HG03159 (cell line): ENCODE results near the gene PIGM.

Experiments used
- ATAC-seq: cut with Tn5 transposase; IDR thresholded peaks from one replicate; pipeline ENCODE4 v1.9.1; 2021; ENCODE audit warnings: mild to moderate bottlenecking, moderate library complexity; ENCODE audit not compliant: unreplicated experiment

The PIGM gene

DNA sequence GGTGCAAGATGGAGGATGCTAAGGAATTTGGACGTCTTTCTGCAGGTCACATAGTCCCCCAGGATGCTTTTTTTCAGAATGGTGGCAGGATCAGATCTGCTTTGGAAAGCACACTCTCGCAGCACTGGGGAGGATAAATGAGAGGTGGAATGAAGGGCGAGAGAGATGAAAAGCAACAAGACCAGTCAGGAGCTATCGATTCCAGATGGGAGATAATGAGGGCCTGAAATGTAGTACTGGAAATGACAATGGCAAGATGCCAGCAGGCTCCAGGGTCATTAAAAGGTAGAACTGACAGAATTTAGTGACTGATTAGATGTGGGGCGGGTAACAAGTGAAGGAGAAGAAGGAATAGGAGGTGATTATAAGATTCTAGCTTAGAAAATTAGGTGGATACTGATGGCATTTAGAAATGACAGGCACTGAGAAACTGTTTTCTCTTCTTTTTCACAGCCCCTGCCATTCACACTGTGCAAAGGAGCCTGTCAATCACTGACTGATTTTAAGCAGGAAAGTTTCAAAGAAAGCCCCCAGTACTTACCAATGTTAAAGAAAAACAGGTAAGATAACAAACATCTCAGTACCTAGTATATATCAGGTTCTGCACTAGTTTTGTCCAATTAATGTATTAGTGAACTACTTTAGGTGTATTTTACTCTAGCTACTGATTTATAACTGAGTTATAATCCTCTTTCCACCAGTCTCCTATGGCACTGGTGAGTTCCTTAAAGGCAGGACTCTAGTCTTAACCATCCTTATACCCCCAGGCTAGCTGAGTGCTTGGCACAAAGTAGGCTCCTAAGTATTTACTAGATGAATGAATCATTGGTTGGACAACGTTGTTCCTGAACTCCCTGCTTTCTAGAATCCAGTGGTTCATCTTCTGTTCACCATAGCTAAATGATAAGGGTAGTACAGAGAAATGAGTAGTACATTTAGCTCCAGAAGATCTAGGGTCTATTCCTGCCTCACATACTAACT is 9.2 kb downstream of the PIGM start:
- ATAC-seq, result no peak

DNA sequence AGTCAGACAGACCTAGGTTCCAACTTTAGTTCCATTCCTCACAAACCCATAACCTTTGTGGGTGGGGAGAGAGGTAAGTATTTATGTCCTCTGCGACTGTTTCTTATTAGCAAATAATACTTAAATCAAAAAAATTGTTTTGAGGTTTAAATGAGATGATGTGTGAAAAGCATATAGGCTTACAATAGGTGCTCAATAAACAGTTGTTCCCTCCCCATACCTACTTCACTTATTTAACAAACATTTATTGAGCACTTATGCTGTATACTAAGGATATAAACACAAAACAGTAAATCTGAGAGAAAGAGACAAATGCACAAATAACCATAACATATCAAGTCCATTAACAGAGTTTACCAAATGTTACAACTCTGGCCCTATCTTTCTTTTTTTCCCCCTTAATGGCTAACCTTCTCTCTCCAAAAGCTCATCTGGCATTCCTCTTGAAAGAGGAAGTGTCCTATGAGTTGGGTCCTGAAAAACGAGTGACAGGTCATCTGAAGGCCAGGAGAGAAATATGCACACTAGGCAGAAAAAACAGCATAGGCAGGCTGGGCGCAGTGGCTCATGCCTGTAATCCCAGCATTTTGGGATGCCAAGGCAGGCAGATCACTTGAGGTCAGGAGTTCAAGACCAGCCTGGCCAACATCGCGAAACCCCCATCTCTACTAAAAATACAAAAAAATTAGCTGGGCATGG is 10.3 kb downstream of the PIGM start:
- no peak for ATAC-seq

DNA sequence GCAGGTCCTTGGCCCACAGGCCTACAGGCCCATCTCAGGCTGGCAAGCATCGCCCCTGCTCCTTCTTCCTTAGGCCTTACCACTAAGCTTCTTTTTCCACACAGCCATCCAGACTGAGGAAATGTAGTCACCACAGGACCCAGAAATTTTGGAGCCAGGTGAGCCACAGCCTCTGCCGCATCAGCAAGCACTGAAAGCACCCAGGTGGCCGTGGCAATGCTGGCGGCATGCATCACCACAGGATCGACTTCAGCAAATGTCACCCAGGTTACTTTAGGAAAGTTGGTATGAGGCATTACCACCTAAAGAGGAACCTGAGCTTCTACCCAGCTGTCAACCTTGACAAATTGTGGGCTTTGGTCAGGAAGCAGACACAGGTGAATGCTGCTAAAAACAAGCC is 11.6 kb downstream of the PIGM start:
- no peak for ATAC-seq

DNA sequence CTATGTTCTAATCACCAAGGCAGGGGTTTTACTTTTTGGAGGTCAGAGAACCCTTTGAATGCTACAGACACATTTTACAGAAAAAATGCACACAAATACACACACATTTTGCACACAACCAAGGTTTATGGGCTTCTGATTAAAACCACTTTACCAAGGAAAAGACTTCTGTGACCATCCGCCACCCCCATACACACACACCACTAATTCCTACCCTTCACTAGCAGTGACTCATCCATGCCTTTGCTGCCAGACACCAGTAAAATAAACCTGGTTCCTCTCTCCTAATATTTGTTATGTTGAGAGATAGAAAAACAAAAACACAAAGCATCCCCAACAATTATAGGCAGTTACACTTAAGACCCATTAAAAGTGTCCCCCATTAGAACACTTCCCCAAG is 12.9 kb downstream of the PIGM start:
- no peak for ATAC-seq

DNA sequence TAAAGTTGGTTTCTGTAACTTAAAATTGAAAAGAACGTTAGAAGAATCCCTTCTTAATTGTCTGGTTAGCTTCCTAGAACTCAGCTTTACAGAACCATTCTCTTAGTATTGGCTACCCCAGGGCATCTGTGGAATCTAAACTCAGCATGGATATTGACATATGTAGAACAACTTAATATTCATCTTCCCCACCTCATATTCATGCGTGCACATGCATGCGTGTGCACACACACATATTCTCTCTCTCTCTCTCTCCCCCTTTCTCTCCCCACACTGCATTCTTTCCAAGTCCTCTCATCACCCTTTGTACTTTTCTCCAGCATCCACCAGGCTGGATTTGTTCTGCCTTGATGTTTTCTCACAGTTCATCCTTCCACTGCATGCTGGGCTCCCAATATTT is 13.4 kb downstream of the PIGM start:
- no peak for ATAC-seq

DNA sequence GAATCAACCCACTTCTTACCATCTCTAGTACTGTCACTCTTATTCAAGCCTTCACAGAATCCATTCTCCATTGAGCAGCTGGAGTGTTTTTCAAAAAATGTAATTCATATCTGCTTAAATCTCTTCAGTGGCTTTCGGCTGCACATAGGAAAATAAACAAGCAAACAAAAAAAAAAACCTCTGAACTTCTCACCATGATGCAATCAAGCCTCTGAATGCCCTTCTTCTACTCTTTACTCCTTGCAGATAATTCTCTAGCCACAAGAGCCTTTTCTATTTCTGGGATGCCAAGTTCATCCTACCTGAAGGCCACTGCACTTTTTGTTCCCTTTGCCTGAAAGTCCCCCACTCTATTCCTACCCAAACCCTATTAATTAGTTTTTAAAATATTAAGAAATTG is 14.2 kb downstream of the PIGM start:
- no peak for ATAC-seq

DNA sequence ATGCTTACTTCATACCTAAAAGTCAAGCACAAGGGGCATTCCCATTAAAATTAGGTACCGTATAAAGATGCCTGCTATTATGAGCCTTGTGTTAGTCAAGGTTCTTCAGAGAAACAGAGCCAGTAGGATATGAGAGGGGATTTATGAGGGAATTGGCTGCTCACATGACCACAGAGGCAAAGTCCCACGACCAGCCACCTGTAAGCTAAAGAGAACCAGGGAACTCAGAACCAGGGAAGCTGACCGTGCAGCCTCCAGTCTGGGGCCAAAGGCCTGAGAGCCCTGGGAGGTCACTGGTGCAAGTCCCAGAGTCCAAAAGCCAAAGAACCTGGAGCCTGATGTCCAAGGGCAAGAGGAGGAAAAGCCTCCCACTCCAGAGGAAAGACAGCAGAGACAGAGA is 20.0 kb downstream of the PIGM start:
- no peak for ATAC-seq

DNA sequence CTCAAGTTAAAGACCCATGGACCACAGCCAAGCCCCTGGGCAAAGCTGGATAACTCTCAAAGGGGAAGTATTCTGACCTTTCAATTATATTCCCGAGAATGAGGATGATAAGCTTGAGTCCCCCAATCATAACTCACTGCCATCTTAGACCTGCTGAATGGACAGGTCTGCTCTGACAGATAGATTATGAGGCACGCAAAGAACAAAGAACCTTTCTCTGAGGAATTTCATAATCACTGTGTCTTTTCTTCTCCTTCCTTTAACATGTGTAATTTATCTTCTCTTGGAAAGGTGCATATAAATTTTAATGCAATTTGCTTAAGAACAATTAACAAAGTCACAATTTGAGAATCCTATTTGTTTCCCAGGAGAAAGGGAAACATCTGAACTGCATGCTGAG is 22.0 kb downstream of the PIGM start:
- ATAC-seq, result no peak

DNA sequence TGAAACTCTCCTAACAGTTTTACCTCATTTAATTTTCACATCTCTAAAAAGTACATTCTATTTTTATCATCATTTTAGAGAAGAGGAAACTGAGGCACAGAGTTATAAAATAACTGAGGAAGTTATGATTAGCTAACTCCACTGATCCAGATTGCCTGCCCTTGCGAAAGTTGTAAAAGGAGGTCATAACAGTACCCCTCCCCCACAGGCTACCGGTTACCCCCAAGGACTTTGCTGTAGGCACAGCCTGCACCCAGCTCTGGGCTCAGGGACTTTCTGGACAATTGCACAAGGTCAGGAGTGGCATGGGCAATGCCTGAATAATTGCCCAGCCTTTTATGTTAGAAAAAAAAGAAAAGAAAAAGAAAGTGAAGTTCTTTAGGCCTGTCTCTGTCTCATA is 22.7 kb downstream of the PIGM start:
- ATAC-seq, result no peak

DNA sequence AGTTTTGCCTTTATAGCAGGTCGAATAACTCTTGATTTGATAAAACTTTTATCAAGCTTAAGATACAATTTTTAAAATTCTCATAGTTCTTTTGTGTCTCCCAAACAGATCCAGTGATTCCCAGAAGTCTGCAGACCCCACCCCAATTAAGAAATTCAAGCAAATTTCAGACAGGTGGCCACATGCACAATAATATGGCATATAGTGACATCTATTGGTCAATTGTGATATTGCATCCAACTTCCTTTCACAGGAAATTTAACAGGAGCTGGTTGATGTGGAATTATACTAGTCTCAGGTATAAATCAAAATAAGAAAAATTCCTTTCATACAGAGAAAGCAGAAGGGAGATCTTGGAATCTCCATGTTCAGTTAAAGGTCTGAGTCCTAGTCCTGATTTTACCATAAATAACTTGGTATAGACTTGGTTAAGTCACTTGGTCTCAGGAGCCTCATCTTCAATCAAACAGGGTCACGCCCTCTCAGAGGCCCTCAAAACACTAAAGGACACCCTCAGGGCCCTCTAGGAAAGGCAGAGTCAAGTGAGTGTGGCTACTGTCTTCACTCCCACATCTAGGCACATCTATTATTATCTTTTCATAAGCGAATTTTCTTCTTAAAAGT is 24.1 kb downstream of the PIGM start:
- ATAC-seq, result no peak

DNA sequence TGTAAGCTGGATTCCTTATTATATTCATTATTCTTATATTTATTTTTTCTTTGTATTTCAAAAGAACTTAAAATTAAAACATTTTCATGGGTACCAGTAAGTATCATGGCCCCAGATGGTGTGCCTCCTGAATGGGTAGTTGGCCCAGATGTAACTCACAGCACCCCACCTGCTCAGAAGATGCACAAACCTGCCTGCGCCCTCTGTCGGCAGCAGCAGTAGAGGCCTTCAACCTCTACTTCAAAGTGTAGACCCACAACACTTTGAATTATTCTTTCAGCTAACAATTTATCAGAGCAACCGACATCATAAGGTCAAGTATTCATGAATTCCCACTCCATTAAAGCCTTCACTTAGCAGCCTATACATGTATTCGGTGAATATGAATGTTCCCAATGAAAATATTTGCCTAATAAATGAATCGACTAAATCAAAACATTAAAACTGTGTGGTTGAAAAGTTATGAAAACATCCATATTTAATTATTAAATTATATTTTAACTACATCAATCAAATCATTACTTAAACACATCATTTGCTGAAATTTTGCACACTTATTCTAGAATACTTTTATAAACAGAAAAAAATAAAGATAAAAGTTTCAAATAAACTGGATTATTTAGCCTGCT is 25.4 kb downstream of the PIGM start:
- ATAC-seq, result peak; percentile 84

DNA sequence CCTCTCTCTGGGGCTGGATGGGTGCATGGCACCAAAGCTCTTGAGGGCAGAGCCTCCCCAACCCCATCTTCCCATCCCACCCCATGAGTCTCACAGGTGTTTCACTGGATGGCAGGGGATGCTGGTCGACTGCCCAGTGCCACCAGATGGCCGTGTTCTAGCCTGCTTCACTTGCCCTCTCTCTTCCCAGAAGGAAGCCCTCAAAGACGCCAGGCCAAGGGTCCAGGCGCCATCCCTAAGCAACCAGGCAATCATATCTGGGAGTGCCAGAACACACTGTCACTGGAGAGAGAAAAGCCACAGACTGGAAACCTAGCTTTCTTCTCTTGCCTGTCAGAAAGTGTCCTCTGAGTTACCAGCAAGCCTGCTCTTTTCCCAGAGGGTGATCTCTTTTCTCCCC is 26.7 kb downstream of the PIGM start:
- no peak for ATAC-seq

DNA sequence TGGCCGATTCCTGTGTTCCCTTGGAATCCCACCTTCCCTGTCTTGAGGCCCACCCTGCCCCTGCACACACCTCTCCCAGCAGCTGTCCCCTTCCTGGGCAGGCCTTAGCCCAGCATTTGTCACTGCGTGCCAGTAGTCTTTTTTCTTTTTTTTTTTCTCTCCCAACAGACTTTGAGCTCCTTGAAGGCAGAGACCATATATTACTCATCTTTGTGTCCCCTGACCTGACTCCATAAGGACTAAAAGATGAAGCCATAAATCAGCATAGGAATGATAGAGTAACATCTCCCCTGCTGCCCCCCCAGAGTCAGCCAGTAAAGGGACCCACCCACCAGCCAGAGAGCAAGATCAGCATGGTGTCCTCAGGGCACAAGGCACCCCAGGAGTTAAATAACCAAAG is 27.4 kb downstream of the PIGM start:
- no peak for ATAC-seq

DNA sequence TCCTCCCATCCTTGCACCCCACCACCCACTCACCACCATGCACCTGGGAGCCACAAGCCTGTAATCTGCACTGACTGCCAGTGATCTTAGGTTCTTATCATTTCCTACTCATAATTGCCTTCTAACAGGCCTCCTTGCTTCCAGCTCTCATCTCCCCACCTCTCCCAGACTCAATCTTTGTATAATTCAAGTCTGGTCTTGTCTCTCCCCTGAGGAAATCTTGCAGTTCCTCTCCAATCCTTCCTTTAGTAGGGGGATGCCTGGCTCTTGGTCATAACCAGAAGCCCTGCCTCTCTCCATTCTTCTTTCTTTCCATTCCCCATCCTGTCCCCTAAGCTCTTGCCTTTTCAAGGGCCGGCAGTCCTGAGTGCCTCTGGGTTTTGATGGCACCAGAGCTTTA is 27.8 kb downstream of the PIGM start:
- no peak for ATAC-seq

DNA sequence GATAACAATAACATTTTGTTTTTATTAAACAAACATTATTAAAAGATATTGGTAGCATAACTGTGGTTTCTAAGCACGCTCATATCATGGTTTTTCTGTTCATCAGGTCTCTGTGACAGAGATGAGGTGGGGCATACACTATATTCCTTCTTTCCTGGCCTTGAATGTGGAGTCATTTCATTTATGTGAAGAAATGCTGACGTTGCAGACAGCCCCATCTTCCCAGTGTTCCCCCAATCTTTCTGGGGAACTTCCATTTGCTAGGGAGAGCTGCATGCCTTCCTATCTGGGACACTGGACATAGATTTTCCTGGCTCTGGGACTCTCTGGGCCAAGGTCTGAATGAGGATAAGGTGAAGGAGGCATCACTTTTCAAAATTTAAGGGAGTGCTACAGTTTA is 30.4 kb downstream of the PIGM start:
- no peak for ATAC-seq

DNA sequence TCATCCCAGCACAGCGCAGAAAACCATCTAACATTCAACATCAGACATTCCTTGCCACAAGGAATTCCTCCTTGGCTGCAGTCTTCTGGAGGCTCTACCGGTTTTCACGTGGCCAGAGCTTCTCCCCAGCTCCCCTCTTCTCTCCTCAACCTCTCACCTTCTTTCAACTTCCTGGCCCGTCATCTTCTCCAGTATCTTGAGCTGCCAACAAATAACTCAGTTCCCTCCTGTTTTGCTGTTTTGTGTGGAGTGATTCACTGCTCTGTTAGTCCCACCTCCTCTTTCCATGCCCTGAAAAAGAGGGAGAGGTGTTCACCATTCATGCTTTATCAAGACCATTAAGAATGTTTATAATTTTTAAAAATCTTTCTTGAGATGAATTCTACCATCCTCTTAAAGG is 32.6 kb downstream of the PIGM start:
- ATAC-seq, result no peak

DNA sequence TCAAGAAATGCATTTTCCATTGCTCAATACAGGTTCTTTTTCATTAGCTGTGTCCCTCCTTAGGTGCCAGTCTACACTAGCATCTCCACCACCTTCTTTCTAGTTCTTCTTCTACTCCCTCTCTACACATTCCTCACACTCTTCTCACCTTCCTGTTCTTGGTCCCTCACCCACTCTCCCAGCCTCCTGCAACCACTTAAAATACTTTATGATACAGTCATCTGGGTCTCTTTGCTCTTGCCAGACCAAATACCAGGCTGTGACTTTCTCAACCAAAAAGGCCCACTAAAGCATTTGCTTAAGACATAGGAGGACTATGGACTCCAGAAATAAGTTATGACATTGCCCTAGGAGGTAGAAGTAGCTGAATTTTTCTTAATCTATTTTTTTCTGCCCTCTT is 35.1 kb downstream of the PIGM start:
- no peak for ATAC-seq

DNA sequence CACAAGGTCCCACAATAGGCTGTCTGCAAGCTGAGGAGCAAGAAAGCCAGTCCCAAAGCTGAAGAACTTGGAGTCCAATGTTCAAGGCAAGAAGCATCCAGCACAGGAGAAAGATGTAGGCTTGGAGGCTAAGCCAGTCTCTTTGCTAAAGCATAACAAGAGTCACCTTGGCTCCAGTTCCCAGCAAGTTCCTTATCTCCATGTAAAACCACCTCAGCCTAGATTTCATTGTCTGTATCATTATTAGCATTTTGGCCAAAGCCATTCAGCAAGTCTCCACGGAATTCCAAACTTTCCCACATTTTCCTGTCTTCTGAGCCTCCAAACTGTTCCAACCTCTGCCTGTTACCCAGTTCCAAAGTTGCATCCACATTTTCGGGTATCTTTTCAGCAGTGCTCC is 36.9 kb downstream of the PIGM start:
- no peak for ATAC-seq

DNA sequence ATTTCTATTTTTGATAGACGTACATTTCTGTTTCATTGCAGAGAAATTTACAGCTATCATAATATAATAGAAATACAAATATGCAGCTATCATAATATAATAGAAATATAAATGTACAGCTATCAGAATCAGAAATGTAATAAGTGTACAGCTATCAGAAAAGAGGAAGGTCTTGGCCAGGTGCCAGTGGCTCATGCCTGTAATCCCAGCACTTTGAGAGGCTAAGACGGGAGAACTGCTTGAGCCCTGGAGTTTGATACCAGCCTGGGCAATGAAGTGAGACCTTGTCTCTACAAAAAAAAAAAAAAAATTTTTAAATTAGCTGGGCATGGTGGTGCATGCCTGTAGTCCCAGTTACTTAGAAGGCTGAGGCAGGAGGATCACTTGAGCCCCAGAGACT is 37.9 kb downstream of the PIGM start:
- no peak for ATAC-seq

DNA sequence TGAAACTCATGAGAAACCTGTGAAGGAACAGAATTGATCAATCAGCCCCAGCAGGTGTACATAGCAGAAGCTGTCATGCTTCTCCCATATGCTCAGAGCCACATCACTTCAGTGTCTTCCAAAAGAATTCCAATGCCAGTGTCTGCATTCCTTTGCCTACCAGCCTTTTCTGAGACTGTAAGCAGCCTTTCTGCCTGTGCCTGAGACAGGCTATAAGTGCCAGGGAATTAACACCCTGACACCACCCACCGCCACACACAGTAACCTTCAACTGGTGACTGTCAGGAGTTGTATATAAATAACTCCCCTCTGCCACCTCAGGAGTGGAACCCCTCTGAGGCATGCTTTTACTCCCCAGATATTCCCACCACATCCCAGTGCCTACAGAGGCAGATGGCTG is 39.6 kb downstream of the PIGM start:
- ATAC-seq, result no peak

DNA sequence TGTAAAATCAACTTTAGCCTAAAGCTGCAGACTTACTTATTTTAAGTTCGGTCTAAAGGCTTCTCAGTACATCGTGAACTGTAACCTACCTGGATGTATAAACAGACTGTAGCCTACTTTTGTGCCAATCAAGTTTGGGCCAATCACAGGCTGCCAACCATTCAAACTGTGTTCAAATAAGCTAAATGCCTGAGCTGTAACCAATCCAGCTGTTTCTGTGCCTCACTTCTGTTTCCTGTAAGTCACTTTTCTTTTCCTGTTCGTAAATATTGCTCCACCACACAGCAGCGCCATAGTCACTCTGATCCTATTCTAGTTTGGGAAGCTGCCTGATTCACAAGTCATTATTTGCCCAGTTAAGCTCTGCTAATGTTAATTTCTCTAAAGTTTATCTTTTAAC is 40.3 kb downstream of the PIGM start:
- ATAC-seq, result no peak
